ENCODE results near the gene RBSN. TPM values are rescaled to one million over a fixed set of nuclear protein-coding genes. Genes with fewer than 3 reads are reported as not detected.

Gene RBSN
- total and polyA plus RNA-seq, 3 donors from 2014 or later: 19.6 to 44.8 (median 41.7) TPM

- Histone ChIP-seq H3K9me3 (no peaks in the 10 kb centered on the region), H3K4me3 (no peak overlapping the region), H3K4me1 (no peaks in the 10 kb centered on the region), H3K27ac (no peak overlapping the region), H3K36me3 (ENCODE audit: low read depth, missing control alignments) (no peaks in the 10 kb centered on the region), H3K27me3 (no peaks in the 10 kb centered on the region)
- TF ChIP-seq CTCF (IDR thresholded peaks at IDR 0.05) (no peak), POLR2A (IDR thresholded peaks at IDR 0.05) (no peak)
- intact Hi-C loops (cut with DNase I; ENCODE audit: low total_unique reads): no loop called here
- 73 to 79% methylated on average over 10 of the region's 10 CpGs for WGBS, 2 donors
- DNase-seq: no peak
Observed at GRCh38 chr3:15114466-15115358, 15.8 kb upstream of the RBSN start.

- H3K4me1 ChIP-seq: no peaks in the 10 kb centered on the region
- no peaks in the 10 kb centered on the region for H3K36me3 ChIP-seq (ENCODE audit: low read depth, missing control alignments)
- intact Hi-C loops (cut with DNase I; ENCODE audit: low total_unique reads): no loop called here
- no peak for DNase-seq
- H3K27me3 ChIP-seq: no peaks in the 10 kb centered on the region
- 76 to 80% methylated on average over 3 of the region's 3 CpGs for WGBS, 2 donors
- H3K27ac ChIP-seq: no peak overlapping the region
- H3K9me3 ChIP-seq: no peaks in the 10 kb centered on the region
- H3K4me3 ChIP-seq: no peak overlapping the region
- TF ChIP-seq CTCF (IDR thresholded peaks at IDR 0.05) (no peak), POLR2A (IDR thresholded peaks at IDR 0.05) (no peak)
Observed at GRCh38 chr3:15113884-15114283, 14.9 kb upstream of the RBSN start.

DNA sequence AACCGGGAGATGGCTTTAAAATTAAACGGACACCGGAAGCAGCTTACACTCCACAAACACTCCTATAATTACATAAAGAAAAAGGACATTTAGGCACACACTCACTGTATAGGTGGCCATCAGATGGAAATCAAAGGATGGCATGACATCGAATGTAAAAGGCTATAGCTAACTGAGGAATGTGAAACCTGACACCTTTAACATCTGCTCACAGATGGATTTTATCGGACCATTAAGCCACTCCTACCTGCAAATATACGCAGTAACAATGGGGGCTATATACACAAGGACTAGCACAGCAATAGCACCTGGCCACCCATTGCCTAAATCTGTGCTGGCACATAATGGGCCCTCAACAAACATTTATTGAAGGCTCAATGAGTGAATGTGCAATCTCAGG is 14.5 kb upstream of the RBSN start:
- TF ChIP-seq POLR2A (IDR thresholded peaks at IDR 0.05): no peak
- no peak for TF ChIP-seq CTCF (IDR thresholded peaks at IDR 0.05)
- Histone ChIP-seq H3K9me3 (no peaks in the 10 kb centered on the region), H3K4me3 (no peak overlapping the region), H3K36me3 (ENCODE audit: low read depth, missing control alignments) (no peaks in the 10 kb centered on the region), H3K27ac (no peak overlapping the region), H3K27me3 (no peaks in the 10 kb centered on the region), H3K4me1 (no peaks in the 10 kb centered on the region)
- intact Hi-C loops (cut with DNase I; ENCODE audit: low total_unique reads): no loop called here
- 52 to 55% methylated on average over 6 of the region's 6 CpGs for WGBS, 2 donors
- no peak for DNase-seq

DNA sequence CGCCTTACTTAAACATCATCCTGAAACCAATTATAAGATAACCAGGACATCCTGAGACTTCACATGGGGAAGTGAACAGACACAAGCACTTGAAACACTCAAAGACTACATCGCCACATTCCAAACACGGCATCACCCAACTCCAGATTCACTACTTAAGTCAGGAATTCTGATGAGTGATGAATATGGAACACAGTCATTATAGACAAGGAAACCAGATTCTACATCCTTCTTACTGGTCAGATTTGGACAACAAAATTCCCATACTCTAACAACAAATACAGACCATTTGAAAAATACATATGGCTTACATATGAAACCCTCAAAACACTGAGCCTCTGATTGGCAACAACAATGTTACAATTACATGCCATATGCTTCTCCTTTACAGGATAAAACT is 13.1 kb upstream of the RBSN start:
- no peak for TF ChIP-seq CTCF (IDR thresholded peaks at IDR 0.05)
- TF ChIP-seq POLR2A (IDR thresholded peaks at IDR 0.05): no peak
- intact Hi-C loops (cut with DNase I; ENCODE audit: low total_unique reads): no loop called here
- DNase-seq: no peak
- no peaks in the 10 kb centered on the region for H3K36me3 ChIP-seq (ENCODE audit: low read depth, missing control alignments)
- H3K27ac ChIP-seq: no peak overlapping the region
- 82 to 86% methylated on average over 3 of the region's 3 CpGs for WGBS, 2 donors
- H3K27me3 ChIP-seq: no peaks in the 10 kb centered on the region
- H3K4me3 ChIP-seq: no peak overlapping the region
- H3K9me3 ChIP-seq: no peaks in the 10 kb centered on the region
- no peaks in the 10 kb centered on the region for H3K4me1 ChIP-seq

DNA sequence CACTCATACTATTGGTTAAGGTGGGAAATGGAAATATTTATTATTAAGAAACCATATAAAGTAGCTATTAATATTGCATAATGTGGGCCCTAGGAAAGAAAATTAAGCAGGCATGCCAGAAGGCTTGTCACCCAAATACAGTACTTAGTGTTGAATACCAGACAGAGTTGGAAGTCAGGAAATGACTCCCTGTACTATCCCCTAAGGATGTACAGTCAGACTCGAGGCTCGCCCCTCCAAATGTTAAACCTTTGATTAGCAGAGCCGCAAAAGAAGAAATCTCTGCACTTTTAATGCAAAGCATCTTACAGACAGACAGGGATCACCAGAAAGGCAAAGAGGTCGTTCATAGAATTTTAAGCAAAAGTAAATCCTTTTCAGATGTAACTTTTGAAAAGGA is 11.3 kb upstream of the RBSN start:
- Histone ChIP-seq H3K27me3 (no peaks in the 10 kb centered on the region), H3K9me3 (no peaks in the 10 kb centered on the region), H3K4me1 (no peaks in the 10 kb centered on the region), H3K27ac (no peak overlapping the region), H3K4me3 (no peak overlapping the region), H3K36me3 (ENCODE audit: low read depth, missing control alignments) (no peaks in the 10 kb centered on the region)
- no peak for DNase-seq
- TF ChIP-seq CTCF (IDR thresholded peaks at IDR 0.05): no peak
- TF ChIP-seq POLR2A (IDR thresholded peaks at IDR 0.05): no peak
- intact Hi-C loops (cut with DNase I; ENCODE audit: low total_unique reads): no loop called here
- WGBS, 2 donors: 79 to 83% methylated on average over 4 of the region's 4 CpGs

Measured in testis (tissue), 3 donors.